Smooth muscle cell of trachea (primary cell): Measurements from ENCODE around the gene ZNF568. TPM values are rescaled to one million over a fixed set of nuclear protein-coding genes. Genes with fewer than 3 reads are reported as not detected.

Experiments
- total RNA-seq: library from RNA; depleted of rRNA; stranded (reverse); fragments of >200 nt; gene quantifications from 2 replicates; pipeline ENCODE4 v1.2.1, GENCODE V29; 2014

ZNF568 gene
- total RNA-seq: 20.5 and 23.3 TPM in 2 replicates

DNA sequence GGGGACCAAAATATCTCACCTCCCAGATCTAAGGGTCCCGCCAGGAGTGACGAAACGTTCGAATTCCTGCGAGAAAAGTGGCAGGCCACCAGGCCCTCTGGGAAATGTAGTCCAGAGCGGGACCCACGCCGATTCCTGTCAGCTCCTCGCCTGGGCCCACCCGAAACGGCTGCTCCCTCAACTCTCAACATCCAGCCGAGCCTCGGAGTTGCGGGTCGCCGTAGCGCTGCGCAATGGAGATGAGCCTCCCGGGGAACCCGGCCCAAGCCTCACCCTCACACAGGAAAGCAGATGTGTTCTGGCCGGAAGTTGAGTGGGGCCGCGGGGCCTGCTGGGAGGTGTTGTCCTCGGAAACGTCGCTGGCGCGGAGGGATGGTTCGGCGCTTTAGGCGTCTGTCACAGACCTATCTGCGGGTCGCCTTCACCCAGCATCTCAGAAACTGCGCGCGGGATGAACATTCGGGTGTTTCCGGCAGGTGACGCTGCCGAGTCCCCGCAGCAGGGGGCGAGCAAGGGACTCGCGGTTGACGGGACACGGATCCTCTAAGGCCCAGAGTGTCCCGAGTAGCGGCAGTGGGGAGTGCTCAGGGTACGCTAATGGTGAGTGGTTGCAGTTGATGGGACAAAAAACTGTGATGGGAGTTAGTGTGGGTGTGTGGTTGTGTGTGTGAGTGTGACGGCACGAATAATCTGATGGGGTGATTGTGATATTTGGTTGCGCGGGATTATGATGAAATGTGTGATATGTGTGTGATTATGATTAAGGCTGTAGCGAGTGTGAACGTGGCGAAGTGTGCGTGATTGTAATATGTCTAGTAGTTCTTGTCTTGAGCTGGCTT, at the start of gene ZNF568, which contains the start of gene ZNF829:
Gene ZNF568, plus strand, starts transcription at position 341 of the 839 bp plus-strand sequence. CDS start 6,439 bp downstream, outside the sequence.
Gene ZNF829, minus strand, starts transcription at position 300 of the 839 bp plus-strand sequence. CDS start 1,124 bp downstream, outside the sequence.

Other genes with a start within 250 kb of the ZNF568 start
- gene ZNF461, start 249.5 kb upstream of the ZNF568 start, total RNA-seq: 12.4 and 17.5 TPM in 2 replicates
- 5.6 and 6.0 TPM in 2 replicates for gene ZNF567, start 228.7 kb upstream of the ZNF568 start, total RNA-seq
- gene ZNF850, start 143.5 kb upstream of the ZNF568 start, total RNA-seq: 0.83 and 1.0 TPM in 2 replicates
- 6.8 and 8.3 TPM in 2 replicates for gene ZNF790, start 77.9 kb upstream of the ZNF568 start, total RNA-seq
- 2.8 and 4.9 TPM in 2 replicates for gene ZNF345, start 65.5 kb upstream of the ZNF568 start, total RNA-seq
- gene ZNF829, start within 50 bp of the ZNF568 start, total RNA-seq: 3.3 and 5.4 TPM in 2 replicates
- 5.8 and 7.7 TPM in 2 replicates for gene ZNF420, start 162.1 kb downstream of the ZNF568 start, total RNA-seq